ENCODE measurements around the gene VEGFA.

The VEGFA gene

DNA sequence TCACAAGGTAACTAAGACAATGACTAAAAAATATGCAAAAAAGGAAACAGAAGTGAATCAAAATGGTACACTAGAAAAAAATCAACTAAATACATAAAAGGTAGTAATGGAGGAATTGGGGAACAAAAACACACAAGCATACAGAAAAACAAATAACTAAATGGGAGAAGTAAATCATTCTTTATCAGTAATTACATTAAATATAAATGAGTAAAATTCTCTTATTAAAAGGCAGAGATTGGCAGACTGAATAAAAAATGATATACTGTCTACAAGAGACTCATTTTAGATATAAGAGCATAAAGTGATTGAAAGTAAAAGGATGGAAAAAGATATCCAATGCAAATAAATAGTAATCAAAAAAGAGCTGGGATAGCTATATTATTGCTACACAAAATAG lies 39.4 kb upstream of the VEGFA start:
- H3K4me1 ChIP-seq (ENCODE audit: control insufficient read depth in 1 of 2, insufficient read depth in 2 of 2, low read length in 2 of 2), result no peaks in the 10 kb centered on the region
- no peak overlapping the region for H3K4me3 ChIP-seq (ENCODE audit: low read depth in 1 of 2, low read length in 2 of 2)
- H3K27me3 ChIP-seq (ENCODE audit: low read depth, low read length), result no peaks in the 10 kb centered on the region
- no peaks in the 10 kb centered on the region for H3K36me3 ChIP-seq (ENCODE audit: control insufficient read depth in 1 of 2, insufficient read depth in 2 of 2, low read length in 2 of 2)
- H3K9me3 ChIP-seq (ENCODE audit: control insufficient read depth in 1 of 2, low read length in 2 of 2), result peaks cover 0 to 4% of the 10 kb centered on the region in 2 donors
- H3K27ac ChIP-seq (ENCODE audit: low read length), result no peak overlapping the region

DNA sequence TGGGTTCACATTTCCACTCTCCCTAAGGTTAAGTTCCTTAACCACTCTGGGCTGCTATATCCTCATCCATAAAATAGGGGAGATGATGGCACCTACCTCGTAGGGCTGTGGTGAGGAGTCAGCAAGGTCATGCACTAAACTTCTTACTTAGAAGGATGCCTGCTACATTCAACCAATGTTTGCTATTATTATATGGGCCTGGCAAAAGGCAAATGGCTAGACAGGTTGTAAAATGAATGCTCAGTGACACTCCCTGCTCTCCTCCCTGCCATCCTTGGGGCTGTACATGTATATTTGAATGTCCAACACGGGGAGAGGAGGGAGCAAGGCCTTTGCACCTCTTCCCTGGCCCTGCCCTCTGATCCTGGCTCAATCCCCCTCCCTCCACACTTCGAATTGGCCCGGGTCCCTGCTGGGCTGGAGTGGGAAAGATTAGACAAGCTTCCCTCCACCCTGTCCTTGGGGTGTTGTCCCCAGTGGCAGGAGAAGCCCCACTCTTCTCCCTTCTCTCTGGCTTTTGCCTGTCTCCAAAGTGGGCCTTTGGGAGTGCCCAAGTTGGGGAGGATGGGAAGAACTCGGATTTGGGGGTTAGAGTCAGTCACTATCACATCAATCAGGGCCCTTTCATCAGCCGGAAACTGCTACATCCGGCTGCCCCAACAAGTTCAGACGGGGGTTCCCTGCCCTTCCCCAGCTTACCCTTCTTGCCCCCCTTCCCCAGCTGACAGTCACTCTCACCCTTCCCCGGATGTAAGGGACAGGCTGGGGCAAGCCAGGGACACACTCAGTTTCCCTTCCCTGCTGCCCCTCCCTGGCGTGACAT lies 36.3 kb upstream of the VEGFA start:
- no peaks in the 10 kb centered on the region for H3K36me3 ChIP-seq (ENCODE audit: control insufficient read depth in 1 of 2, insufficient read depth in 2 of 2, low read length in 2 of 2)
- peaks cover 0 to 4% of the 10 kb centered on the region in 2 donors for H3K9me3 ChIP-seq (ENCODE audit: control insufficient read depth in 1 of 2, low read length in 2 of 2)
- H3K27me3 ChIP-seq (ENCODE audit: low read depth, low read length), result no peaks in the 10 kb centered on the region
- no peak overlapping the region for H3K4me3 ChIP-seq (ENCODE audit: low read depth in 1 of 2, low read length in 2 of 2)
- no peaks in the 10 kb centered on the region for H3K4me1 ChIP-seq (ENCODE audit: control insufficient read depth in 1 of 2, insufficient read depth in 2 of 2, low read length in 2 of 2)
- H3K27ac ChIP-seq (ENCODE audit: low read length), result no peak overlapping the region

DNA sequence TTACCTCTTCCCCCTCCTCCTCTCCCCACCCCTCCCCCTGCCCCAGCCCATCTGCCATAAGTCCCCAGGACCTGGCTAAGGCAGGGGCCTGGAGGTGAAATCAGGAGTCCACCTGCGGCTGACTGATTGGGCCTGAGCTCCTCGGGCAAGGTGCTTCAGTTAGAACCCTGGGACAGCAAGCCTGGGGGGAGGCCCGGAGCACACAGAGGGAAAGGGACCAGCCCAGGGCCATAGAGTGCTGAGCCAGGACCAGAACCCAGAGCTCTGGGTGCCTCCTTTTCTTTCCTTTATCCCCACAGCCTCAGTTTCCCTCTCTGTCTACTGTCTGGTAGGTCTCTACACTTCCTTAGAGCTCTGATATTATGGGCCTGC lies 35.7 kb upstream of the VEGFA start:
- Histone ChIP-seq H3K36me3 (ENCODE audit: control insufficient read depth in 1 of 2, insufficient read depth in 2 of 2, low read length in 2 of 2) (no peaks in the 10 kb centered on the region), H3K27ac (ENCODE audit: low read length) (no peak overlapping the region), H3K9me3 (ENCODE audit: control insufficient read depth in 1 of 2, low read length in 2 of 2) (peaks cover 0 to 4% of the 10 kb centered on the region in 2 donors), H3K27me3 (ENCODE audit: low read depth, low read length) (no peaks in the 10 kb centered on the region), H3K4me1 (ENCODE audit: control insufficient read depth in 1 of 2, insufficient read depth in 2 of 2, low read length in 2 of 2) (no peaks in the 10 kb centered on the region), H3K4me3 (ENCODE audit: low read depth in 1 of 2, low read length in 2 of 2) (no peak overlapping the region)

DNA sequence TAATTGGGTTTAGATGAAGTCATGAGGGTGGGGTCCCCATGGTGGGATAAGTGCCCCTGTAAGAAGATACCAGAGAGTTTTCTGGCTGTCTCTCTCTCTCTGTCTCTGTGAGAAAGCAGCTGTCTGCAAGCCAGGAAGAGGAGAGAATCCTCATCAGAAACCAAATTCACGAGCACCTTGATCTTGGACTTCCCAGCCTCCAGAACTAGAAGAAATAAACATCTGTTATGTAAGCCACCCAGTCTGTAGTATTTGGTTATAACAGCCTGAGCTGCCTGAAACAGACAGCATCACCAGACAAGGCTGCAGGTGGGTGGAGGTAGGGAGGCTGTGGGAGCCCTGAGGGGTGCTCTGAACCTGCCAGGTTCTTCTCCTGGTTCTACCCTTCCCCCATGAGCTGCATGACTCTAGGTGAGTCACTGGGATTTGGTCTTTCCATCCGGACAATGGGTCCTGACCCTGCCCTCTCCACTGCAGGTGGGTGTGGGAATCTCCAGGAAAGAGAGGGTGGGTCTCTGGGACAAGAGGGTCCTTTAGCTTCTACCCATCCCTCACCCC lies 34.3 kb upstream of the VEGFA start:
- Histone ChIP-seq H3K27me3 (ENCODE audit: low read depth, low read length) (no peaks in the 10 kb centered on the region), H3K36me3 (ENCODE audit: control insufficient read depth in 1 of 2, insufficient read depth in 2 of 2, low read length in 2 of 2) (no peaks in the 10 kb centered on the region), H3K27ac (ENCODE audit: low read length) (no peak overlapping the region), H3K9me3 (ENCODE audit: control insufficient read depth in 1 of 2, low read length in 2 of 2) (peaks cover 0 to 4% of the 10 kb centered on the region in 2 donors), H3K4me1 (ENCODE audit: control insufficient read depth in 1 of 2, insufficient read depth in 2 of 2, low read length in 2 of 2) (no peaks in the 10 kb centered on the region), H3K4me3 (ENCODE audit: low read depth in 1 of 2, low read length in 2 of 2) (no peak overlapping the region)

DNA sequence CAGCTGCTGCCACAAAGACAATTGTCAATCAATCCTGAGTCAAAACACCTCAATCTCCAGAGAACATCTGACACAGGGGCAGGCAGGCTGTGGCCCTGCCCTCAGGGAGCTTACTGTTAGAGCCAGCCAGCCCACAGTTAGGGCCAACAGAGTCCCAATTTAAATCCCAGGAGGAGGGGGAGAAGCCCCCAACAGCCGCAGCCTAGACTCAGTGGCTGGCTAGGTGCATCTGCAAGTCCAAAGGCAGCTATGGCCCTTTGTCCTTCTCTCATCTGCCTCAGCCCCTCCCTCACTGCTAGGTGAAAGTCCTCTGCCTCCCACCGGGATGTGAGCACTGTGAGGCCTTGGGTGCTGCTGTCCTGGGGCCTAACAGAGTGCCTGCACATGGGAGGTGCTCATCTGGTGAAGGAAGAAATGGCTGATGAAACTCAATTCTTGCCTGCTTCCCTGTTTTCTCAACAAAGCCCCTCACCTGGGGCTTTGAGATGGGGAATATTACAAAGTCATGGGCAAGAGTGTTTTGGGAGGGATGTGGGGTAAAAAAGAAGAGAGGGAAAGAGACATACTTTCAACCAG lies 33.7 kb upstream of the VEGFA start:
- Histone ChIP-seq H3K9me3 (ENCODE audit: control insufficient read depth in 1 of 2, low read length in 2 of 2) (peaks cover 0 to 3% of the 10 kb centered on the region in 2 donors), H3K36me3 (ENCODE audit: control insufficient read depth in 1 of 2, insufficient read depth in 2 of 2, low read length in 2 of 2) (no peaks in the 10 kb centered on the region), H3K27me3 (ENCODE audit: low read depth, low read length) (no peaks in the 10 kb centered on the region), H3K27ac (ENCODE audit: low read length) (no peak overlapping the region), H3K4me3 (ENCODE audit: low read depth in 1 of 2, low read length in 2 of 2) (no peak overlapping the region), H3K4me1 (ENCODE audit: control insufficient read depth in 1 of 2, insufficient read depth in 2 of 2, low read length in 2 of 2) (no peaks in the 10 kb centered on the region)

DNA sequence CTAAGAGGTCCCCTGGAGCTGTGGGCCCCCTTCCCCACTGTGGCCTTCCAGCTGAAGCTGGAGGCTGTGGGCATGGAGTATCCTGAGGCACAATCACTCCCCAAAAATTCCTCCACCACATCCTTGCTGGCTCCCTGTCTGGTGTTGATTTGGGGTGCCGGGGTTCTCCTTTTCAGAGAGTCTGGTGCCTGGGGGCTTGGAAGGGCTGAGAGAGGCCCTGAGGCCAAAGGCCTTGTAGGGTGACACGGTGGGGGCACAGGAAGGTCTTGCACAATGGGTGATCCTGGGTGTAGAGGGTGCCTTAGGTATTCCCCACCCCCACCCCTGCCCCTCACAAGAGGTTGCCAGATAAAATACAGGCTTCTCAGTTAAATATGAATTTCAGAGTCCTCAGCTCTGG lies 33.2 kb upstream of the VEGFA start:
- Histone ChIP-seq H3K4me1 (ENCODE audit: control insufficient read depth in 1 of 2, insufficient read depth in 2 of 2, low read length in 2 of 2) (no peaks in the 10 kb centered on the region), H3K27ac (ENCODE audit: low read length) (no peak overlapping the region), H3K4me3 (ENCODE audit: low read depth in 1 of 2, low read length in 2 of 2) (no peak overlapping the region), H3K27me3 (ENCODE audit: low read depth, low read length) (no peaks in the 10 kb centered on the region), H3K36me3 (ENCODE audit: control insufficient read depth in 1 of 2, insufficient read depth in 2 of 2, low read length in 2 of 2) (no peaks in the 10 kb centered on the region), H3K9me3 (ENCODE audit: control insufficient read depth in 1 of 2, low read length in 2 of 2) (no peaks in the 10 kb centered on the region)

DNA sequence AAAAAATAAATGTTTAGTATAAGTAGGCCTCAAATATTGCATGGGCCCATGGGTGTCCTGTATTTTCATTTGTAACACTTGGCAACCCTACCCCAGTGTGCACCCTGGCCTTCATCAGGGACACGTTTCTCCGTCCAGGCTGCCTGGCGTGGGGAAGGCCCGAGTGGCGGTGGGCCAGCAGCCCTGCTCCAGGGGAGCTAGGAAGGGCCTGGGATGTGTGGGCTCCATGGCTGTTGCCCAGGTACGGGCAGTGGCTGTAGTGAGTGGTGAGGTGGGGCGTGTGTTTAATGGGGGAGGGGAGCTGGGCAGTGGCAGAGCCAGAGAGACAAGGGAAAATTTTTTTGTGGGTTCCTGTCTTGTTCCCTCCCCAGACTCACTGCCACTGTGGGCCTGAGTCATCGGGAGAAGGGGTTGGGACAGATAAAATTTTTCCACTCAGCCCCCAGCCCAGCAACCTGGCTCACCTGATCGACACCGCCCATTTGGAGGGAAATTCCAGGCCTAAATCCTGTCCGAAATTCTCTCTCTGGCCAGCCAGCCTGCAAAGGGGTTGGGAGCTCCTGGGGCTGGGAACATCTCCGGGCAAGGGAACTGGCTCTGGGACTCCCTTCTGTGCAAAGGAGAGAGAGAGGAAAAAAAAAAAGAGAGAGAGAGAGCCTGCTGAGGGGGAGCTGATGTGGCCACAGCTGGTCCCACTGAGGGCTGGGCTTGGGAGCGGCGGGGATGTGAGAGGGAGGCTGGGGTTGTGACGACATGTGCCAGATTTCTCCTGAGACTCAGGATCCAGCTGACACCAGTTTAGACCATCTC lies 32.5 kb upstream of the VEGFA start:
- Histone ChIP-seq H3K4me3 (ENCODE audit: low read depth in 1 of 2, low read length in 2 of 2) (no peak overlapping the region), H3K9me3 (ENCODE audit: control insufficient read depth in 1 of 2, low read length in 2 of 2) (no peaks in the 10 kb centered on the region), H3K27ac (ENCODE audit: low read length) (no peak overlapping the region), H3K4me1 (ENCODE audit: control insufficient read depth in 1 of 2, insufficient read depth in 2 of 2, low read length in 2 of 2) (no peaks in the 10 kb centered on the region), H3K36me3 (ENCODE audit: control insufficient read depth in 1 of 2, insufficient read depth in 2 of 2, low read length in 2 of 2) (no peaks in the 10 kb centered on the region), H3K27me3 (ENCODE audit: low read depth, low read length) (no peaks in the 10 kb centered on the region)

DNA sequence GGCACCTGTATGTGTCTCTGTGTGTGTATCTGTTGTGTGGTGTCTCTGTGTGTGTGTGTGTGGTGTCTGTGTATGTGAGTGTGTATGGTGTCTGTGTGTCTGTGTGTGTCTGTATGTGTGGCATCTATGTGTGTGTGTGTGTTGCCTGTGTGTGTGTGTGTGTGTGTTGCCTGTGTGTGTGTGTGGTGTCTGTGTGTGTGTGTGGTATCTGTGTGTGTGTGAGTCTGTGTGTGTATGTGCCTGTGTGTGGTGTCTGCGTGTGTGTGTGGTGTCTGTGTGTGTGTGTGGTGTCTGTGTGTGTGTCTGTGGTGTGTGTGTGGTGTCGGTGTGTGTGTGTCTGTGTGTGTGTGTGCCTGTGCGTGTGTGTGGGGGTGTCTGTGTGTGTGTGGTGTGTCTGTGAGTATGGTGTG lies 31.7 kb upstream of the VEGFA start:
- Histone ChIP-seq H3K27ac (ENCODE audit: low read length) (no peak overlapping the region), H3K4me1 (ENCODE audit: control insufficient read depth in 1 of 2, insufficient read depth in 2 of 2, low read length in 2 of 2) (no peaks in the 10 kb centered on the region), H3K36me3 (ENCODE audit: control insufficient read depth in 1 of 2, insufficient read depth in 2 of 2, low read length in 2 of 2) (no peaks in the 10 kb centered on the region)

DNA sequence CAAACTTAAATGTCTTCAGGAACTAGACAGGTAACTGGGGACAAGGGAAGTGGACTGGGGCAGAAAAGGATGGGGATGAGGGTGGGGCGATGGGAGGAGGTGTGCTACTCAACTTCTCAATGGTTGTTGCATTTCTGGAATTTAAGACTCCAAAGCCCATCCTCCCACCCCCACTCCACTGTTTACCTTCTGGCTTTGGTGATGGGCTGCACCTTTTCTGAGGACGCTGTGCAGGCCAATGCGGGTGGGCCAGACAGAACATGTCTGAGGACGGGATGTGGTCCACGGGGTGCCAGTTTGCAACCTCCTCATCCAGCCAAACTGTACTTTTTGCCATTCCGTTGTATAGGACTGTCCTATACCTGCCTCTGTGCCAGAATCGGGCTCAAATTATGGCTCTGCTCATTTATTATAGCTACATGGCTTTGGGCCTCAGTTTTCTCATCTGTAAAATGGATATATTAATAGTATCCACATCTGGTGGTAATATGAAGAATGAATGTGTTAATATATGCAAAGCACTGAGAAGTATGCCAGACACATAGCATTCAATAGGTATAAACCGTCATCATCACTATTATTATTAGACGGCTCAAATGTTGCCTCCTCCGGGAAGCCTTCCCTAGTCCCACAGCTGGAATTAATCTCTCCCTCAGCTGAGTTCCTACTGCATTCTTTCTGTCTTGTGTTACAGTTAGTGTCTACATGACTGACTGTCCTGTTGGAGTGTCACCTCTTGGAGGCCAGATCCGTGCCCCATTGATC lies 31.0 kb upstream of the VEGFA start:
- H3K4me1 ChIP-seq (ENCODE audit: control insufficient read depth in 1 of 2, insufficient read depth in 2 of 2, low read length in 2 of 2), result no peaks in the 10 kb centered on the region
- no peak overlapping the region for H3K27ac ChIP-seq (ENCODE audit: low read length)
- H3K9me3 ChIP-seq (ENCODE audit: control insufficient read depth in 1 of 2, low read length in 2 of 2), result no peaks in the 10 kb centered on the region
- no peaks in the 10 kb centered on the region for H3K36me3 ChIP-seq (ENCODE audit: control insufficient read depth in 1 of 2, insufficient read depth in 2 of 2, low read length in 2 of 2)
- H3K4me3 ChIP-seq (ENCODE audit: low read depth in 1 of 2, low read length in 2 of 2), result no peak overlapping the region
- no peaks in the 10 kb centered on the region for H3K27me3 ChIP-seq (ENCODE audit: low read depth, low read length)

More for the DNA sequence above, 31.7 kb upstream of the VEGFA start:
- Histone ChIP-seq H3K27me3 (ENCODE audit: low read depth, low read length) (no peaks in the 10 kb centered on the region), H3K4me3 (ENCODE audit: low read depth in 1 of 2, low read length in 2 of 2) (no peak overlapping the region), H3K9me3 (ENCODE audit: control insufficient read depth in 1 of 2, low read length in 2 of 2) (no peaks in the 10 kb centered on the region)

DNA sequence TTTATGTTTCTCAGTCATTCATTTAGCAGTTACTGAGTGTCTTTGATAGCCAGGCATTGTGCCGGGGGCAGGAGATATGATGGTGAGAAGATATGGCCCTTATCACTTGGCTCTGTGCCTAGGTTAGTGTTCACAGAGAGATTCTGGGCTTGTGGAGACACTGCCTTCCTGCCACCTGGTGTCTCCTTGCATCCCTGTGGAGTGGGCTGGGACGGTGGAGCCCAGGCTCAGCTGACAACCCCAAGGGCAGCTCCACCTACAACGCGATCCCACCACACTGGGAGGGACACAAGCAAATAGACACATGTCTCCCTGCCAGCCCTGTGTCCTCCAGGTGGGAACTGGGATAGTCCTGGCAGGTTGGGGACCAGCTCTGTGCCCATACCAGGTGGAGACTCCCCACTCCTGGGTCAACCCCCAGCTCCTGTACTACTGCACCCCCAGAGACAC lies 30.3 kb upstream of the VEGFA start:
- H3K27ac ChIP-seq (ENCODE audit: low read length), result no peak overlapping the region
- no peaks in the 10 kb centered on the region for H3K9me3 ChIP-seq (ENCODE audit: control insufficient read depth in 1 of 2, low read length in 2 of 2)
- H3K36me3 ChIP-seq (ENCODE audit: control insufficient read depth in 1 of 2, insufficient read depth in 2 of 2, low read length in 2 of 2), result no peaks in the 10 kb centered on the region
- H3K4me3 ChIP-seq (ENCODE audit: low read depth in 1 of 2, low read length in 2 of 2), result no peak overlapping the region
- H3K4me1 ChIP-seq (ENCODE audit: control insufficient read depth in 1 of 2, insufficient read depth in 2 of 2, low read length in 2 of 2), result no peaks in the 10 kb centered on the region
- H3K27me3 ChIP-seq (ENCODE audit: low read depth, low read length), result no peaks in the 10 kb centered on the region

Measured in muscle layer of duodenum (tissue), 2 donors.